HG03108 (cell line): ENCODE measurements around the gene SMARCAD1.

Source experiments
- ATAC-seq: cut with Tn5 transposase; IDR thresholded peaks from one replicate; pipeline ENCODE4 v1.9.1; 2021; ENCODE audit warnings: moderate library complexity; ENCODE audit not compliant: unreplicated experiment

The SMARCAD1 gene, protein sequence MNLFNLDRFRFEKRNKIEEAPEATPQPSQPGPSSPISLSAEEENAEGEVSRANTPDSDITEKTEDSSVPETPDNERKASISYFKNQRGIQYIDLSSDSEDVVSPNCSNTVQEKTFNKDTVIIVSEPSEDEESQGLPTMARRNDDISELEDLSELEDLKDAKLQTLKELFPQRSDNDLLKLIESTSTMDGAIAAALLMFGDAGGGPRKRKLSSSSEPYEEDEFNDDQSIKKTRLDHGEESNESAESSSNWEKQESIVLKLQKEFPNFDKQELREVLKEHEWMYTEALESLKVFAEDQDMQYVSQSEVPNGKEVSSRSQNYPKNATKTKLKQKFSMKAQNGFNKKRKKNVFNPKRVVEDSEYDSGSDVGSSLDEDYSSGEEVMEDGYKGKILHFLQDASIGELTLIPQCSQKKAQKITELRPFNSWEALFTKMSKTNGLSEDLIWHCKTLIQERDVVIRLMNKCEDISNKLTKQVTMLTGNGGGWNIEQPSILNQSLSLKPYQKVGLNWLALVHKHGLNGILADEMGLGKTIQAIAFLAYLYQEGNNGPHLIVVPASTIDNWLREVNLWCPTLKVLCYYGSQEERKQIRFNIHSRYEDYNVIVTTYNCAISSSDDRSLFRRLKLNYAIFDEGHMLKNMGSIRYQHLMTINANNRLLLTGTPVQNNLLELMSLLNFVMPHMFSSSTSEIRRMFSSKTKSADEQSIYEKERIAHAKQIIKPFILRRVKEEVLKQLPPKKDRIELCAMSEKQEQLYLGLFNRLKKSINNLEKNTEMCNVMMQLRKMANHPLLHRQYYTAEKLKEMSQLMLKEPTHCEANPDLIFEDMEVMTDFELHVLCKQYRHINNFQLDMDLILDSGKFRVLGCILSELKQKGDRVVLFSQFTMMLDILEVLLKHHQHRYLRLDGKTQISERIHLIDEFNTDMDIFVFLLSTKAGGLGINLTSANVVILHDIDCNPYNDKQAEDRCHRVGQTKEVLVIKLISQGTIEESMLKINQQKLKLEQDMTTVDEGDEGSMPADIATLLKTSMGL

DNA sequence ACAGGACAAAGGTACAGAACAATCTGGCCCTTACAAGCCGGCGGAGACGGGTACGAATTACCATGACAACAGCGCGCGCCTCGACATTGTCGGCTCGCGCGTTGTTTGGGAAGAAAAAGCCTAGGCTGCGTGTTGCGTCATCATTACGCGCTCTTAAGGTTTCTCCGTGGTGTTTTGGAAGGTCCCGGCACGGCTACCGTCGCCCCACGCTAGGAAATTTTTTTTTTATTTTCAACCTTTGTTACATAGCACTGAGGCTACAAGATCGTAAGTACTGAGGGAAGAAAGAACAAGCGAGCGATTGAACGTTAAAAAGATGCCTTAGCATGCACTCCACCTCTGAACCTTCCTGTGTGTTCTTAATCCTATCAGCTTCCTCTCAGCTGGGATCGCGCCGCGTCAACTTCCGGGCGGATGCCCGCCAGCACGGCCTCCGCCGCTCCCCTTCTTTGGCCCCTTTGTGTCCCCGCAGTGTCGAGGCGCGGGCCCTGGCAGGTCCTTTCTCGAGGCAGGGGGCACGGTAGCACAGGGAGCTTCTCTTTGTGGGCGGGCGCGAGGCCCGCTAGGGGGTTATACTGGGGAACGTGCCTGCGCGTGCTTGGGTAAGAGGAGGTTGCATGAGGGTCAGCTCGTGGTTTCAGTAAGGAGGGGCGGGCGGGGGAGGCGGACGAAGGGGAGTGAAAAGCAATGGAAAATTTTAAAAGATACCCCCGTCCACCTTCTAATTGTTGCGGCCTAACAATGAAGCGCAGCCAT lies at the start of gene SMARCAD1:
Gene SMARCAD1, plus strand, starts transcription at position 397 of the 756 bp plus-strand sequence. CDS start 530 bp downstream, outside the sequence.
- ATAC-seq = peak; percentile 94

DNA sequence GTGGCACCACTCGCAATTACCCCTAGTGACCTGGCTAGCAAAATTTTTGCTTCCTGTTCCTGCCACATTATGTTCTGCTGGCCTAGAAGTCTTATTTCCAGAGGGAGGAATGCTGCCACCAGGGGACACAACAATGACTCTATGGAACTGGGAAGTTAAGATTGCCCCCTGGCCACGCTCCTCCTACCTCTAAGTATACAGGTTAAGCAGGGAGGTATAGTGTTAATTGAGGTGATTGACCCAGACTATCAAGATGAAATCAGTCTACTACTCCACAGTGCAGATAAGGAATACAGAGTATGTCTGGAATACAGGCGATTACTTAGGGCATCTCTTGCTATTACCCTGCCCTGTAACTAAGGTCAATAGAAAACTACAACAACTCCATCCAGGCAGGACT lies 48.8 kb upstream of the SMARCAD1 start:
- no peak for ATAC-seq

DNA sequence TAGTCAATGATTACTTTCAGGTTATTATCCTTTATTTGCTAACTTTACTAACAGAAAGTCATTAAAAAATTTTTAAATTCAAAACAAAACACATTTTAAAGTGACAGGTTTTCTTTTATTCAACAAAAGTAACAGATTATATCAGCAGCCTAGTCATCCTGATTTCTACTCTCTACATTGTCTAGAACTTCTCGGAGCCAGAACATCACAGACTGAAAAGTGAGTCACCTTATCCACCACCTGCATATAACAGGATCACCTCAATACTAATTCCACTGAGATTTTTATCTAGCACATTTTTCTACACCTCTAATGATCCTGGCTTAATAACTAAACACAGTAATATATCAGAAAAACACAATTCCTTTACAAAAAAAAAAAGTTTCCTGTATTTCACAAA lies 47.9 kb upstream of the SMARCAD1 start:
- ATAC-seq = no peak

DNA sequence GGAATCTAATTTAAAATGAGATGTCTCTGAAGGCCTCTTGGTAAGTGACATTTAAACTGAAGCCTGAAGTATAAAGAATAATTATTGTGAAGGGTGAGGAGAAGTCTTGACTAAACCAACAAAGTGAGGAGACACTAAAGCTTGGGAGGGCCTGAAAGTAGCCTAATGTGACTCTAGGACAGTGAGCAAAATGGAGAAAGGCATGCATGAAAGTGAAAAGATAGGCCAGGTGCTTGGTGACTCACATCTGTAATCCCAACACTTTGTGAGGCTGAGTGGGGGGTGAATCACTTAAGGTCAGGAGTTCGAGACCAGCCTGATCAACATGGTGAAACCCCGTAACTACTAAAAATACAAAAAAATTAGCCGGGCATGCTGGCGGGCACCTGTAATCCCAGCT lies 46.9 kb upstream of the SMARCAD1 start:
- ATAC-seq = no peak

DNA sequence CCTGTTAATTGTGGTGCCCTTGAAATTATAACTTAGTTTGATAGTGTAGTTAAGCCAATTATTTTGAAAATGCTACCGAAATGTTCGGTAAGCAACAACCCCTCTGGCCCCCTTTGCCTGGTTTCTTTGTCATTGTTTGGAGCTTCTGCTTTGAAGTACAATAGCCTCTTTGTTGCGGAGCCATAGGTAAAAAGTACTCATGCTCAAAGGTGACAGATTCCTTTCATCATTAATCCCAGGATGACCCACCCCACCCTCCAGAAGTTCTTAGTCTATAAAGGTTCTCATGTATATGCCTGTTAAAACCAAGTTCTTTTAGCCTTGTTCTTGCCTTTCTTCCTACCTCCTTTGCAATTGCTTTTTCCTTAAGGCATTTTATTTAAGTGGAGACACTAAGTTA lies 42.4 kb upstream of the SMARCAD1 start:
- no peak for ATAC-seq

DNA sequence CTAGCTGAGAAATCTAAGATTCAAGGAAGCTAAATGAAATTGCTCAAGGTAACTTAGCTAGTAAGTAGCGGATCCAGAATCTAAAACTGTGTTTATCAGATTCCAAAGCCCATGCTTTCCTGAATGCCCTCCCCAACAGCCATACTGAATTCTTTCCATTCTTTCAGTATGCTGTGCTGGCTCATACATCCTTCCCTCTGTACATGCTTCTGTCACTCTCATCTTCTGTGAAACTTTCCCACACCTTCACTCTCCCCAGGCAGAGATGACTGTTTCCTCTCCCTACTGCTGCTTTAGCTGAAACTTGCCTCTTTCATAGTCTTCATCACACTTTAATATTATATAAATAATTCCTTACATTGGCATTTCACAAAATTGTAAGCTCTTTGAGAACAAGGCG lies 39.3 kb upstream of the SMARCAD1 start:
- ATAC-seq = no peak

DNA sequence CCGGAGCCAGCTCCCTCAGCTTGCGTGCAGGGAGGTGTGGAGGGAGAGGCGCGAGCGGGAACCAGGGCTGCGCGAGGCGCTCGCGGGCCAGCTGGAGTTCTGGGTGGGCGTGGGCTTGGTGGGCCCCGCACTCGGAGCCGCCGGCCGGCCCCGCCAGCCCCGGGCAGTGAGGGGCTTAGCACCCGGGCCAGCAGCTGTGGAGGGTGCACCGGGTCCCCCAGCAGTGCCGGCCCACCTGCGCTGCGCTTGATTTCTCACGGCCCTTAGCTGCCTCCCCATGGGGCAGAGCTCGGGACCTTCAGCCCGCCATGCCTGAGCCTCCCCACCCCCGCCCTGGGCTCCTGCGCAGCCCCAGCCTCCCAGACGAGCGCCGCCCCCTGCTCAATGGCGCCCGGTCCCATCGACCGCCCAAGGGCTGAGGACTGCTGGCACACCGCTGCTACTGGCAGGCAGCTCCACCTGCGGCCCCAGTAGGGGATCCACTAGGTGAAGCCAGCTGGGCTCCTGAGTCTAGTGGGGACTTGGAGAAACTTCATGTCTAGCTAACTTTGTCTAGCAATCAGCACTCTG lies 37.8 kb upstream of the SMARCAD1 start:
- ATAC-seq = no peak

DNA sequence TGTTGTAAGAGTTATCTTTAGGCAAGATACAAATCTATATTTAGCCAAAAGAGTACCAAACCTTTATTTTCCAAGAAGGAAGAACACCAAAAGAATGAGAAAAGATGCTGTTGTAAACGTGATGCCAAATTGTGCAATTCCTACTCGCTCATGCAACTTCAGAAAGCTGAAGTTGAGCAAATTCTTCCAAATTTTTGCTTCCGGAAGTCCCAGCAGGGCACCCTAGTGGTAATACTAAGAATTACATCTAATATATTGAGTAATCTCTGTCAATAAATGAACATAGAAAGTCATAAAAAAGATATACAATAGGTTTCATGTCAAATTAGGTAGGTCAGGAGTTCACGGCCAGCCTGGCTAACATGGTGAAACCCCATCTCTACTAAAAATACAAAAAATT lies 36.0 kb upstream of the SMARCAD1 start:
- ATAC-seq = no peak

DNA sequence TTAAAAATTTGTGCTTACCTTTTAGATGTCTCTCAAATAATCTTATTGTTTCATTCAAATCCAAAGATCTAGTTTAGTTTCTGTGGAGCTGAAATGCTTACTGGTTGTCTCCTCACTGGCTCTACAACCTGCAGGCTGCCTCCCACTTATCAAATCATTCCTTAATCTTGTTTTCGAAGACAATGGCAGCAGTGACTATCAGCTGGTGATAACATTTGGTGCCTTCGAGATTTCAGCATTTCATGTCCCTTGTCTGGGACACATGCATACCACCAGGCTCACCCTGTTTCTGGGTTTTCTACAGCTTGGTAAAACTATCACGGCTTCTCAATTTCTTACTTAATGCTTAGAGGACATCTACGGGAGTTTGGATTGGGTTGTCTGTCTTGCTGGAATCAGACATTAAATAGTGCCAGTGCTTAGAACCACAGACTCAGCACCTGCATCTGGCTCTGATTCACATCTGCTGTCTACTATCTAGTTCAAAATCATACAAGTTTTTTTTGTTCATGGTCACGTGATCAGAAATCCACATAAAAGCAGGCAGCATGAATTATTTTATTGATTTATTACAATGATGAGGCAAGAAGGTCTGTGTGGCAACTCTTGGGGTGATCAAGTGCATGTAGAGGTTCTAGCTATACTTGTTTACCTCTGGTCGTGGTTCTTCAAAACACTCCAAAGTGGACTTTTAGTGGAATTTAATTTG lies 32.0 kb upstream of the SMARCAD1 start:
- ATAC-seq = no peak

DNA sequence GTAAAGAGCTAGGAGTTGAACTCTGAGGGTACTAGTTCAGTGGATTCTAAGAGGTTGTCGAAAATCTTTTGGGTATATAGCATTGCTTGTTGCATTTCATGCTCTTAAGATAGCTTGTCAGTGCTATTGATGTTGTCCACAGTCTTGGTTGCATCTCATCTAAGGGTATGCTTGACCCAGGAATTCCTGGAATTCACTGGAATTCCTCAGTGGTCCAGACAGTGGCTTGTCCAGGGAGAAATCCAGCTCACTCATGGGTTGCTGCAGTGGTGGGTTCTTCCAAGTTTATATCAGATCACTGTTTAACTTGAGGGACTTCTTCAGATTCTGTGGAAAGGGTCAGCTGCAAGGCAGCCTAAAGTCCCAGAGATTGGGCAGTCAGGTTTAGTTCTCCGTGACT lies 29.8 kb upstream of the SMARCAD1 start:
- ATAC-seq = no peak

DNA sequence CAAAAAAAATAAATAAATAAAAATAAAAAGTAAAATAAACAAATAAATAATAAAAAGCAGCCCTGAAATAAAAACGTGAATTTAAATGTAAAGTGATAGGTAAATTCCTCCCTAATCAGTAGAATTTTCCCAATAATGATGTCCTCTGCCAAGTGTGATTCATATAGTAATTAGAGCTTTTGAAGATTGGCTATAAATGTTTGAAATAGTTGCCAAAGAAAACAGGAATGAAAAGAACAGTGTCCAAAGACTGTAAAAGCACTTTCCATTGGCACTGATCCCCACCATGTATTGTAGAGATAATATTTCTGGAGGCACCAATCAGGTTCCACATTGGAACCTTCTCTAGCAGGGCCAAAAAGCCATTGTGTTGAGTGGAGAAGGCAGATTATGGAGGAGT lies 25.9 kb upstream of the SMARCAD1 start:
- ATAC-seq = no peak

DNA sequence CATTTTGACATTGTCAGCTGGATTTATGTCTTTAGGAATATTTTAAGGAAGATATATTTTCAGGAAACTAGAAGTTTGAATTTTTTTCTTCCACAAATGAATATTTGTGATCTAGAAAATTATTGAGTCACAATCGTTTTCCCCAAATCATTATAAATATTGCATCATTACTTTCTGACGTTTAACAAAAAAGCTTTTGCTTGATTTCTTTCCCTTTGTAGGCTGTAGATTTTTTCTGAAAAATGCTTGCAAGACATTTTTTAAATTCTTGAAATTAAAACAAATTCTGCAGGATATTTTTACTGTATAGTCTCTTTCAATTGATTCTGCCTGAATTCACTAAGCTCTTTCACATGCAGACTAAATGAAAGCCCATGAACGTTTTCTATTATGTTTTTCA lies 4.9 kb upstream of the SMARCAD1 start:
- ATAC-seq = no peak

DNA sequence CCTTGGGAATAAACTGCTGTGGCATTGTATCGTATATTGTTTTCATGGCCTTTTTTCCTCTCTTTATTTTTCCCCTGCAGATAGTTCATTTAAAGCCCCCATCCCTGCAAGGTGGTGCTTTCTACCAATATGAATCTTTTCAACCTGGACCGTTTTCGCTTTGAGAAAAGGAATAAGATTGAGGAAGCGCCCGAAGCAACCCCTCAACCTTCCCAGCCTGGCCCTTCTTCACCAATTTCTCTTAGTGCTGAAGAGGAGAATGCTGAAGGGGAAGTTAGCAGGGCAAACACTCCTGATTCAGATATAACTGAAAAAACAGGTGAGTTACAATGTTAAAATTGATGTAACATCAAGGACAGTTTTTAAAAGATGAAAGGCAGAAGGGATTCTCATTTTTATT lies 601 bp downstream of the SMARCAD1 start:
- ATAC-seq = no peak

DNA sequence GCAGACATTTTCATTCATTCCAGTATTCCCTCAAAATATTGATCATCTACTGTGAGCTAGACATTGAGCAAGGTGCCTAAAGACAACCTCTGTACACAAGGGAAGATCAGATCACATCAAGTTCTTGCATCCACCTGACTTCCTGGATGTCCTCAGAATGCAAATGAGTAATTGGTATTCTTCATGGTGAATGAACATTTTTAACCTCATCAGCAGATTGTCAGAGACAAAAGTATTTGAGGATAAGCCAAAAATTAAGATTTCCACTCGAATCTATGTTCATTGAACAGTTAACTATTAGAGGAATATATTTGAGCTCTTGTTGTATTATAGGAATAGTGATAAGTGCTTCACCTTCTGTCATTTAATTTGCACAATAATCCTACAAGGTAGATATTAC lies 1.3 kb downstream of the SMARCAD1 start:
- no peak for ATAC-seq

DNA sequence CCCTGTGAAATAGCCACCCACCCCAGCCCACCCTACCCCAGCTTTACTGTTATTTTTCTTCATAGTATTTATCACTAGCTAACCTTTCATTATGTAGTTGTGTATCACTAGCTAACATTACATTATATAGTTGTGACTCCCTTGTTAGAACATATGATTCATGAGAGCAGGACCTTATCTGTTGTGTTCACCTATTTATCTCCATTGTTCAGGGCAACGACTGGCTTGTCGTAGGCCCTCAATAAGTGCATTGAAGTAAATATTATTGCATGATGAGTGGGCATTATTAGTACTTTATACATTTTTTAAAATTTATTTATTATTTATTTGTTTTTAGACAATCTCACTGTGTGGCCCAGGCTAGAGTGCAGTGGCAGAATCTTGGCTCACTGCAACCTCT lies 4.2 kb downstream of the SMARCAD1 start:
- no peak for ATAC-seq

DNA sequence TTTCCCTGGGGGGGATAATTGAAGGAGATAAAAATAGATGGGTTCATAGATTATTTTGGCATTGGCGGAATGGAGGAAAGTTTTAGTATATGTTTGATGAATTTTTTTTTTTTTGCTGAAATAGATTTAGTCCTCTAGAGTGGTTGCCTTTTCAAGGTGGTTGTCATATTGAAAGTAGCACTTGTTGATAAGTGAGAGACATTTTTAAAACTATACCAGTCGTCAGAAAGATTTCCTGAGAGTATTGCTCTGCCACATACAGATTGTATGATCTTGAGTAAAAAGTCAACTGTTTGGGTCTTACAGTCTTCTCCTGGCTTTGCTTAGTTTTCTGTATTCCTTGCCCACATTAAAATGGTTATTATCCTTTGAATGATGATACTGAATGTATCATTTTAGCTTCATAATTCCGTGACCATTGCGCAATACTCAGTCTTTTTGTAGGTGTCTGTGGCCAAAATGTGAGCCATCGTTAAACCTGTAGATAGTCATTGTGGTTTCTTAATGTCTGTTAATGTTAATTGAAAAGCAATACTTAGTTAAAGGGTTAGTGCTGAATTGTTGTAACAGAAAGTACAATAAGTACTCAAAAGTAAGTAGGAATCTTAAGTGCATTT lies 7.1 kb downstream of the SMARCAD1 start:
- no peak for ATAC-seq

DNA sequence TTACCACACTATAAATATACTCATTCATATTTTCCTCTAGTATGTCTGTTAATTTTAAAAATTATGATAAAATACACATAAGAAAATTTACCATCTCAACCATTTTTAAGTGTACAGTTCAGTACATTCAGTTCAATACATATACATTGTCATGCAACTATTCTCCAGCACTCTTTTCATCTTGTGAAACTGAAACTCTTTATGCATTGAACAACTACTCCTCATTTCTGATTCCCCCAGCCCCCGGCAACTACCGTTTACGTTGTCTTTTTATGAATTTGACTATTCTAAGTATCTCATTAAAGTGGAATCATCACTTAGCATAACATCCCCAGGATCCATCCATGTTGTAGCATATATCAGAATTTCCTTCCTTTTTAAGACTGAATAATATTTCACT lies 8.7 kb downstream of the SMARCAD1 start:
- no peak for ATAC-seq

DNA sequence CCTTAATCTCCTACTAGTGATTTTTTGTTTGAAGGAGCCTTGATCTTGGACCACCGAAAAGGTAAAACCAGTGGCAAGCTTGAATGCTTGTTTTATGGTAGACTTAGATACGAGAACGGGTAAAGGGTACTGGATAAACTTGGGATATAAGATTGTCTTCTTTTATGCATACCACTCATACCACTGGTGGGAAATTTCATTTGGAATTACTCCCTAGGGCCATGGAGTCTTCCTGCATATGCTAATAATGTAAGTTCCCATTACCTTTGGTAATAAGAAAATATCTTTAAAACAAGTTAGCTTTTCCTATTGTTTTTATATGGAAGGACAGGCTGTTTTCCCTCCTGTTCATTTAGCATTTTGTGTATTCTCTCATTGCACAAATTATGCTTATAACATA lies 11.7 kb downstream of the SMARCAD1 start:
- ATAC-seq = no peak

DNA sequence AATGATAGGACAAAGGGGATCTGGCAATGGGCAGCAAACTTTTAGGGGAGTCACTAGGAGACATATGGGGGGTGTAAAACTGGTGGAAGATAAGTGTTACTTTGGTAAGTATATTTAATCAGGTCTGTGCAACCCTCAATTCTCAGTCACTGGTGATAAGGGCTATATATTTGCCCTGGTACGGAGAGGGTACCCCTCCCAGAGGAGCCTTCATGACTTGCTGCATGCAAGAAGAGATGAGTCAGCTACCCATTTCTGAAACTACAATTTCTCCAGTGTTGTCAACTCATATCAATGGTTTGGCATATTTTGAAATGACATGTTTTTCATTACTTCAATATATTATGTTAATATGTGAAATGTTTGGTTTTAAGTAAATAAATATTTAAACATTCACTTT lies 14.3 kb downstream of the SMARCAD1 start:
- ATAC-seq = no peak

DNA sequence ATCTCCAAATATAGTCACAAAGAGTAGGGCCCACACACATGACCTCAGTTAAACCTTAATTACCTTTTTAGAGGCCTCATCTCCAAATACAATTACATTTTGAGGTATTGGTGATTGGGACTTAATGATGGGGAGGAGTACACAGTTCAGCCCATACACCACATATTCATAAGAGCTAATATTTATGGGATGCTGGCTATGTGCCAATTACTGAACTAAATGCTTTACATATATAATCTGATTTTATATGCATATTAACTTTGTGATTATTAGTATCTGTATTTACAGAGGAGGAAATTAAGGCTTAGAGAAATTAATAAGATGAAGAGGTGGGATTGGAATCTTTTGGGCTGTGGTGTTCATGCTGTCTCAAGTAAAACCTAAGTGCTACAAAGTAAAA lies 17.8 kb downstream of the SMARCAD1 start:
- no peak for ATAC-seq
